T-helper 22 cell (primary cell): ENCODE measurements around the gene EXOC2.
"Not testable (repeated sequence)": the region's sequence is repeated elsewhere in the genome, so short reads cannot be mapped to it uniquely, and the experiment has no call there.

Experiments
- DNase-seq: peaks from one replicate; pipeline ENCODE4 v3.0.0-alpha.2; 2020; ENCODE audit warnings: low read depth

Gene EXOC2

DNA sequence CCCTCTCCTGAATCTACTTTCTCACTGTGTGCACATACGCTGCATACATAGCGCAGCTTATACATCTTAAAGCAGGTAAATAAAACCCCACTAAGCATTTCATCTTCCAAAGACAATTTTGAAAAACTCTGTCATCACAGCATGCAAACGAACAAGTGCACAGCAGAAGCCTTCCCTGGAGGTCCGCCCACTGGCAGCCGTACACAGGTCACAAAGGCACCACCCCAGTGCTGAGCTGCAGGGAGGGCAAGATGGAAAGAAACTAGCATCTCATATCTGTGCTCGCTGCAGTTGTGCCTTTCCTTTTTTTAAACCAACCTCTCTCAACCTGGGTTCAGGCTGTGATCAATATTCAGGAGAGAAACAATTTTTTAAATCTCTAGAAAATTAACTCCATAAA, 109.3 kb downstream of the EXOC2 start:
- DNase-seq = no peak

DNA sequence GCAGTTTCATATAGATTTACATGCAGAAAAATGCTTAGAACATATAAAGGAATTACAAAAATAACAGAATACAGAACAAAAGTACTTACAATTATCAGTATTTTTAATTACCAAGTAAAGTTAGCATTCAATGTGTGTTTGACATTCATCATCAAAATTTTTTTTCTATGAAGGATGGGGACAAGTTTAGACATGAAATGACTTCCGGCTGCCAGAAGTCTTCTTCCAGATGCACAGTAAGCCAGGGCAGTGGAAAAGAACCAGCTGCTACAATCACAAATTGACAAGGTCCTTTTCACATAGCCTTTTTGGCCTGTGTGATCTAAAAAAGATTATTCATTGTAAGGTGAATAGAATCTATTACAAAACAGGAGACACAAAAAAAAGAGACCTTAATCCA, 109.8 kb downstream of the EXOC2 start:
- no peak for DNase-seq

DNA sequence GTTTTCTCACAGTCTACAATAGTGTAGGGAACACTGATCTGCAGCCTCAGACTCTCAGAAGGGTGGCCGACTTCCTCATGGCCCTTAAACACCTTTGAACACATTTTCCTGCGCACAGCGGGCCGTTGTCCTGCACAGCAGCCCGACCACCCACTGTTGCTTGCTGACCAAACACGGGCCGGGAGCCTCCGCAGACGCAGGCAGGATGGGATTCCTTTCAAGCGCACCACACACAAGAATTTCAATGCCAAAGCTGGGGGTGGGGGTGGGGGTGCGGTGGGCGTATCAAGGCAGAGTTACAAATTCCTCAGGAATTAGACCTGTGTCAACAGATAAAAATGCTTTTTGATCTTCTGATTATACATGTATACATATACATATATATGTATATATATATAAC, 110.6 kb downstream of the EXOC2 start:
- no peak for DNase-seq

DNA sequence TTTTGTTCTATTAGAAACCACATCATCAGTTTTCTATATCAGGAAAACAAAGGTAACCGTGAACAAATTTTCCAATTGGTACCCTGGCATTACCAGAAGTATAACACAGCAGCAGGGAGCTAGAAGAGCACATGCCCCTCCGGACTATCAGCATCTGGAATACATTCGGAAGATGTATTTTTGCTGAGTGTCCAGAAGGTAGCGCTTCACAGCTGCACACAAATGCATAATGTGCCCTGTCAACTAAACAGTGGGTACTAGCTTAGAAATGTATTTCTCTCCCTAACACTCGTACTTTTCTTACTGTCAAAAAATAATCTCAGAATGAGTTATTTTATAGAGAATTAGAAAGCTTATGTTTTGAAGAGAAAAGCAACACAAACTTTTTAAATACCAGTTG, 113.6 kb downstream of the EXOC2 start:
- no peak for DNase-seq

DNA sequence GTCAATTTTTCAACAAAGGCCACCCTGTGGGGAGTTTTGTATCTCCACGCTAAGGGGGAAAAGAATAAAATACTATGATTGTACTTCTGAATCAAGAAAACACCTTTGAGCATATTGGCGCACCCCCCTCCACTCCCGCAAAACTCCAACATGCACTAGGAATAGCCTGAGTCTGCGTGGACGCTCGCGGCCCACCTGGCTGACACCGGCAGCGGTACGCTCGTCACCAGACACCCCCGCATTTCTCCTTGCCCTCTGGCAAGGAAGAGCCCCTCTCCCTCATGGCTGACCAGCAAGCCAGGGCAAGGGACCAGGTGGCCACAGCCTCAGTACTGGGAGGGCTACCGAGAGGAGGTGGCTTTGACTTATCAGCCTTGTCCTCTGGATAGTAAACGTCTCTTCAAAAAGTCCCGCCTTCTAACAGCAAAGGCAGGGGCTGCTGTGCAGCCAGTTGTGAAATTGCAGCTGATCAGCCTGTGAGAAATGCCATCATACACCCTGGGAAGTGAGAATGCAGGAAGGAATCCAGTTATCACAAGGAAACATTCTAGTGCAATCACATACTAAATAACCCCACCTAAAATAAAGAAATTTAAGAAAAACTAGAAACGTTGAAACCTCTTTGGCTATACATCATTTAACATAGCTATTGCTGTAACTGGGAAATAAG, 120.2 kb downstream of the EXOC2 start:
- DNase-seq = no peak

DNA sequence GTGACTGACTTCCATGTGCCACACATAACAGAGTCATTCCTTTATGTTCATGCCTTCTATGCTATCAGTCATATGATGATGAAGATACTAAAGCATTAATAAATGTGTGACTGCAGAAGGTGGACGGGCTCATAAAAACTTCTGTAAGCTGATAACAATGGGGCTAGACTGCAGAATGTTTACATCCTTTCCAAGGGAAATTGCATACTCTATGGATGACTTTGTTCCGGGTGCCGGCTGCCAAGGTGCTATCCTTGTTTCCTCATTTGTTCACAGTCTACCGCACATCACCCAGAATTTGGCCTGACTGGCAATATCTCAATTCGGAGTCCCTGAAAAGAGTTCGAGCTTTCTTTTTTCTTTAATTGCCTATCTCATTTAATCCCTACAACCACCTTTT, 121.0 kb downstream of the EXOC2 start:
- DNase-seq = no peak

DNA sequence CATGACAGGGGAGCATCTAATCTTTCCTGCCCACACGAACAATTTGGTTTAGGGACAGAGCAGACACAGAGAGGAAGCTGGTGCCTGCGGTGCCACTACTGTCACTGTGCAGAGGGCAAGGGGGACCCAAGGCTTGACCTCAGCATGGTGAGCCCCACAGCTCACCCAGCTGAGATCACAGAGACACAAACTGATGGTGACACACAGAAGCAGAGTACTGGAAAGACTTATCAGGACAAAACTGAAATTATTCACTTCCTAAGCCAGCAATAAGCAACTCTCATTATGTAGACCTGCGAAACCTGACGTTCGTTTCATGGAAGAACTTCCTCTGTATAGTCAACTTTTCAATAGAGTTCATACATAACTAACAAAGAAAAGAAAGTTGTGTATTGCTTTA, 122.1 kb downstream of the EXOC2 start:
- DNase-seq = no peak

DNA sequence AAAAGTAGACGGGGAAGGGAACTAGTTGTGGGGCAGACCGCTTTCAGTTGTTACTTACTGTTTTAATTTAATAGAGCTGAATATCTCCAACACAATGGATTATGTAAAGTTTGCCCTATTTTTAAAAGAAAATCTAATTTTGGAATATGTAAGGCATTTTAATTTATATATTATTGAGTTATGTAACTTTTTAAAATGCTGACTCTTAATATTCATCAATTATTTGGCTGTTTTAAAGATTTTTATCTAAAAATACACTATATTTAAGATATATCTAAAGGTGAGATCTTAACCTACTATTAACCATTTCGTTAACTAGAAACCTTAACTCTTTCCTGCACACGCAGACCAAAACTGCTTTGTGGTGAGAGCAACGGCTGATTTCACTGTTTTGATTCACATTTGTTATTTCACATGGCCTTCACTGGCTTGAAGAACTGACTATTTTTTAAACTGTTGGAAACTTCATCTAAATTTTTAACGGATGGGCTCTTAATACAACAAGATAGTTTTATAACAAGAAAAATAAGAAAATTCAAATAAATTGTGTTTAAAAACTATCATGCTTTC, 123.9 kb downstream of the EXOC2 start:
- DNase-seq = no peak

DNA sequence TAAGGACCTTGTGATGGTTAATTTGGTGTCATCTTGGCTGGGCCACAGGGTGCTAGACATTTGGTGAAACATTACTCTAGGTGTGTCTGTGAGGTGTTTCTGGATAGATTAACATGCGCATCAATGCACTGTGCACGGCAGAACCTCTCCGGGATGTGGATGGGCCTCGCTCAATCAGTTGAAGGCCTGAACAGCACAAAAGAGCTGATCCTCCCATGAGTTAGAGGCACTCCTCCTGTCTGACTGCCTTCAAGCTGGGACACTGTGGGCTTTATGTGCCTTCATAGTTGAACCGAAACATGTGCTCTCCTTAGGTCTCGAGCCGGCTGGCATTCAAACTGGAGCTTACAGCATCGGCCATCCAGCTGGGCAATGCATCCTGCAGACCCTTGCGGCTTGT, 124.9 kb downstream of the EXOC2 start:
- DNase-seq = no peak

DNA sequence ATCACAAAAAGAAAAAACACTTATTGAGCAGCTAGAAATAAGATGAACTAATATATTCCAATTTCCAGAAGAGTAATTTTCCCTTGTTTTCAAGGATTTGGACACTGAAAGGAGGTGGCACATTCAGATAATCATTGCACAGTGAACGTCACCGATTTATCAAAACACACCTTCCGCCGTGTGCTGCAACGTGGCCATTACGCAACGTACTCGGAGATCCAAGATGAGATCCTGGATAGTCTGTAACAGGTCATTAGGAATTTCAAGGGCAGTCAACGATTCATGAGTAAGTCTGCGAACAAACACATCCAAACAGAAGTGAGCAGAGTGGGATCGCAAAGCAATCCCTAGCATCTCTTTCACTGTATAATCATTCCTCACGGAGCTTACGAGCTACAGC, 129.1 kb downstream of the EXOC2 start:
- no peak for DNase-seq

DNA sequence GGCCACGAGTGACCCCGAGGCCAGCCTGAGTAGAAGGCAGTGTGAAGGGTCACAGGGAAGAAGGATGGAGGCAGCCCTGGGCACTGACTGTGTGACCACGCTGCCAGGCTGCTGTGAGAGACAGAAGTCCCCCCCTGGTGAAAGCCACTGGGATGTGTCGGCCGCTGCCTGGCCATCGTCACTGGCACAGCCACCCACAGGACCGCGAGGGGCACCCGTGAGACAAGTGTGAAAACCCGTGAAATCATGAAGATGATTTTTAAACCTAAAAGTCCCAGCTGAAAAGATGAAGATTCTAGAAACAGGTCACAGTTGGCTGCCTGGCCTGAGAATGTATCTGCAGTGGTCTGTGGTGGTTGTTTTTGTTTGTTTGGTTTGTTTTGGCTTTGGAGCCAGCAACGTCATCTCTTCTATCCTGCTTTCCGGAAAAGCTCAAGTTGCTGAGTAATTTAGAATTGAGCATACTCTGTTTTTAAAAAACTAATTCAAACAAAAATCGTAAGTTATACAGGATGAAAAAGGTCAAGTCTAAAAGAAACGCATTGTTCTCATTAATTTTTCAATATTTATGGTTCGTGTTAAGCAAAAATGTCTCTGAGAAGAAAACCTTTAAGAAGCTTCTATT, 130.8 kb downstream of the EXOC2 start:
- DNase-seq = no peak

DNA sequence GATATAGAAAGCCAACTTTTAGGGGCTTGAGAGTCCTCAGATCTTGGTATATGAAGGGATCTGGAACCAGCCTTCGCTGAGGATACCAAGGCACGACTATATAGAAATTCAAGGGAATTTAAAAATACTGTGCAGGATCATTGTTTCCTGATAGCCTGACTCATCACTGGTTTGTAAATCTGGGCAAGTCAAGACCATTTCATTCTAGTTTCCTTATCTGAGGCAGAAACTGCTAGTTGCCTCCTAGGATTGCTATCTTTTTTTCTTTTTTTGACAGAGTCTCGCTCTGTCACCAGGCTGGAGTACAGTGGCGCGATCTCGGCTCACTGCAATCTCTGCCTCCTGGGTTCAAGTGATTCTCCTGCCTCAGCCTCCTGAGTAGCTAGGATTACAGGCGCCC, 131.6 kb downstream of the EXOC2 start:
- DNase-seq = not testable (repeated sequence)

DNA sequence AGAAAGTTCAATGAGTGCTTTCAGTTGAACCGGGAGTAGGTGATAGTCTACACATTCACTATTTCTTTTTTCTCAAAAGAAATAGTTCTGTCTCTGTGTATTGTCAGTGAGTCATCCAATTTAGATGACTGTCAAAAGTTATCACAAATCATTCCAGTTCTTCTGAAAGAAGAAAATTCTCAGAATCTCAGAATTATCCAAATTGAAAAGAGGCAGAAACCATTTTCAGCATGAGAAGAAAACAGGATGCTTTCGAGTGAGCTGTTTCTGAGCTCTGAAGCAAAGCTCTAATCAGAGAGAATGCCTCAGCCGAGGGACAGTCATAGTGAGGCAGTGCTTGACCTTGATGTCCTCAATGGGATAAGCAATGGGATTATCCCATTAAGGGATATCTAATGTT, 134.0 kb downstream of the EXOC2 start:
- DNase-seq = no peak

DNA sequence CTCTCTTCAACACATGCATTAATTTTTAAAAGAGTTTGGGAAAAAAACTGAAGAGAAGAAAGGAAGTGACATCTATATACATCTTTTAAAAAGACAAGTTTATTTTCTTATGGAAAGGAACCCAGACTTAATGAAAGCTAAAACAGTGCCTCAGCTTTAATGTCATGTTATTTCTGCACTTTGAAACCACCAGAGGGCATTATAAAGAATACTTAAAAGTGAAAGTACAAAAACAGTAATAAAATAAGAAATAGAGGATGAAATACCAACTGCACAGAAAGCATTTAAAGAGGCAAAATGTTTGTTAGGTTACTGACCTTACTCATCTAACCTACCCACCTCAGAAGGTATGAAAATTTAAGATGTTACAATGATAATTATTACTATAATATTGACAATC, 134.8 kb downstream of the EXOC2 start:
- DNase-seq = no peak

DNA sequence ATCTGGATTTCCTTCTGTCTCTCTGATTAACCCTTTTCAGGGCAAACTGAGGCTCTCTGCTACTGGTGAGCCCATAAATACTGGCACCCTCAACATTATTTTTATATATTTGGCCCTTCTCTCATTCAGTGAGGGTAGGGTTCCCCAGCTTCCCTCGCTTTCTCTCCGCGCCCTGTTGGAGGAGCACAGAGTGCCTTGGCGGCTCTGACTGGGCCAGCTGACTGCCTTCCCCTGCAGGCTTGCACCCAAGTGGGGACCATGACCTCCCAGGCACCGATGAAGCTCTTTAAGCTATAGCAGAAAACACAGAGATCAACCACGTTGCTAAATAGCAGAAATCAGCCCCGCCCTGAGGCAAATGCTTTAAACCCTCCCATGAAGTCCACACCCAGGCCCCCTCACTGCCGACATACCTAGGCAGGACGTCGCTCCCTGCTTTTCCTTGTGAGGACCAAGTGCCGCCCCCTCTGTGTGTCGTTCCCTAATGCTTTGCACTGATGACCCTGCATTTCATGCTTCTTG, 141.0 kb downstream of the EXOC2 start:
- no peak for DNase-seq

DNA sequence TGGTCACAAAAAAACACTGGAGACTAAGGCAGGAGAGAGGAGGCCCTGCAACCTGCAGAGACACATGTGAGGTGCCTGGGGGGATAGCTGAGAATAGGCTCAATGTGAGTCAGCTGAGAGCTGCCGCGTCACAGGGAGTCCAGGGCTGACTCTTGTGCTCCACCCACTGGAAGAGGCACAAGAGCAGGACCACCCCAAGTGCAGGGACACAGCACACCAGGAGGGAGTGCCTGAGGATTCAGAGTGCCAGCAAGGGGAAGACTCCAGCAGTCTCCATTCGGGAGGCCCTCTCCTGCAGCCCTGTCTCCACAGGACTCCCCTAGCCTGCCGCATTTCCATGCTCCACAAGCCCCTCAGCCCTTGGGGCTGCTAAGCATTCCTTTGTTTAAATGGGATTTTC, 141.5 kb downstream of the EXOC2 start:
- no peak for DNase-seq

DNA sequence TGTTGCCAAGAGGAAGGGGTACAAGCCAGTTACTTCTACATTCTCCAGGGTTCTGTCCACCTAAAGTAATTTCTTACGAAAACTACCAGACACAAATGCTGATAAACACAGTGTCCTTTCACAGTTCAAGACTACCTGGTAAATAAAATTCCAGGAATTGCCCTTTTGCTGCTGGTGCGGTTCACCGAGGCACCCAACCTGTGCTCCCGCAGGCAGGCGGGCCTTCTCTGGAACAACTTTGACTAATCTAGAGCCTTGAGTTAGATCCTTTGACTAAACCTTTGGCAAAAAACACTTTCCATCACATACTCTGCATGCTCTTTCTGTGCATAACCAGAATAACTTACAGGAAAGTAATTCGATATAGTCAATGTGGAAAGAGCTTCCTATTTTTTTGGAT, 143.0 kb downstream of the EXOC2 start:
- no peak for DNase-seq

DNA sequence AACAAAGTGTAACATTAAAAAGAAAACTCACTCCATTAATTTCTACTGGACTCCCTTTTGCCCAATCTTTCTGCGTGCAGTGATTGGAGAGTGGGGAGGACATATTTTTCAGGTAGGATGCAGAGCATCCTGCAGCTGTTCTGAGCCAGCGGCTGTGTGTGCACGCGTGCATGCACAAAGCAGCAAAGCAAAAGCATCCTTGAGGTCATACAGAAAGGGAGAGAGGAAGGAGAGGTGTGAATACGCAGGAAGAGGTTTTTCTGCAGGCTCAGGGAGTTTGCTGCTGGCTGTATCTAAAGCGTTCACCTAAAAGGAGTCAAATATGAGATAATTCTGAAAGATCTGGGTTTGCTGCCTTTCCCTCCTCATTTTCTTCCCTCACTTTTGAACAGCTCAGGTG, 144.4 kb downstream of the EXOC2 start:
- no peak for DNase-seq

DNA sequence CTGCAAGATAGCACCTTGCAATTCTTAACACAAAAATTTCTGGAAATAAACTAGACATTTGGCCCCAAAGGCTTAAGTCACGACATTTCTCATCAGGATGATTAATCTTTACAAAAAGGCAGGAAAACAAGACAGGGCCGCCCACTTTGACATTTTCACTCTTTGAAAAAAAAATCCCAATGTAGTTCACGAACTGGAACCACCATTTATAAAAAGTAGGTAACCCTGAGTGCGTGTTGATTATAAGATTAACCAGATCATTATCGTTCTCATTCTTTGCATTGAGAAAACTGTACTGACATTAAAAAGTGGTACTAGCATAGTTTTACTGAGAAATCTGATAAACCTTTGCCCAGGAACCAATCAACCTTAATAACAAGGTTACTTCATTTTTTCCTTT, 144.8 kb downstream of the EXOC2 start:
- DNase-seq = no peak

DNA sequence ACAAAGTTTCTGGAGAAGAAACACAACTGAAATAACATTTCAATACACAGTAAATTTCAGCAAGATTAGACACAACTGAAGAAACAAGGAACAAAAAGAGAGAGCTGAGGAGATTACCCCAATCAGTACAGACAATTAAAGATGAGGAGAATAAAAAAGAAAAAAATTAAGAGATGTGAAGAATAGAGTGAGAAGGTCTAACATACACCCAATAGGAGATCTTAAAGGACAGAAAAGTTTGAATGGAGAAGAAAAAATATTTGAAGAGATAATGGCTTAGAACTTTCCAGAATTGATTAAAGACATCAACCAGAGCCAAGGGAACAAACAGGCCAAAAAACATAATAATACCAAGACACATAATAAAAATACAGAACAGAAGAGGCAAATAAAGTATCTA, 152.4 kb downstream of the EXOC2 start:
- no peak for DNase-seq

DNA sequence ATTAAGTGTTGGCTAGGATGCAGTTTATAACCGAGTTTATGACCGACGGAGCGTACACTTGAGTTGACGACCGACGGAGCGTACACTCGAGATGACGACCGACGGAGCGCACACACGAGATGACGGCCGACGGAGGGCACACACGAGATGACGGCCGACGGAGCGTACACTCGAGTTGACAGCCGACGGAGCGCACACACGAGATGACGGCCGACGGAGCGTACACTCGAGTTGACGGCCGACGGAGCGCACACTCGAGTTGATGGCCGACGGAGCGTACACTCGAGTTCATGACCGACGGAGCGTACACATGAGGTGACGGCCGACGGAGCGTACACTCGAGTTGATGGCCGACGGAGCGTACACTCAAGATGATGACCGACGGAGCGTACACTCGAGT, 155.8 kb downstream of the EXOC2 start:
- DNase-seq = no peak

DNA sequence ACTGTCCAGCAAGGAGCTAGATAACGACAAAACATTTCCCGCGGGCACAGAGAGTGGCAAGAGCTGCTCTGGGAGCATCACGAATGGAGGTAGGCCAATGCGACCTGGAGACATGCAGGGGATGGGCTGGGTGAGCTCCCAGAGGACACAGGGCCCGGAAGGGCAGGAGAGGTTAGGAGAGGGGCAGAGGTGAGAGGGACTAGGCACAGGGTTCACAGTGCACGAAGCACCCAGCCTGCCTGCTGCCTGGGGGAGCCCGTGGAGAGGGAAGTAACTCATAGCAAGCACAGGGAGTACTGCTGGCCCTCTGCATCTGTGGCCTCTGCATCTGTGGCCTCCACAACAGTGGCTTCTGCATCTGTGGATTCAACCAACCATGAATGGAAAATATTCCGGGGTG, 162.5 kb downstream of the EXOC2 start:
- no peak for DNase-seq

DNA sequence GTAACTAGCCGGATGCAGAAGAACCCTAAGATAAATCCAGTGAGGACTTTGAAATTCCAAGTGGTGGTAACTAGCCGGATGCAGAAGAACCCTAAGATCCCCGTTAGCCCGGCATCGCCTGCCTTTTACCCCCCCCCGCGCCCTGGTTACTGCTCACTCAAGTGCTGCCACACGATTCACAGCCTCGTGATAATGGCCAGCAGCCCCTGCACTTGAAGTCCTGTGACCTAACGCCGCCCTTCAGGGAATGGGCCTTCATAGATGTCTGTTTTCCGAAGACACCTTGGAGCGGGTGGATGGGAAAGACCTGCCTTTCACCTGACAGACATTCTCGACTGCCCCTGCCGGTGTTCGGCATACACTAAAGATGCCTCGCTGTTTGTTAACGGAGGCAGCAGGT, 163.9 kb downstream of the EXOC2 start:
- no peak for DNase-seq
